ENCODE results near the gene RRAGD.

DNA sequence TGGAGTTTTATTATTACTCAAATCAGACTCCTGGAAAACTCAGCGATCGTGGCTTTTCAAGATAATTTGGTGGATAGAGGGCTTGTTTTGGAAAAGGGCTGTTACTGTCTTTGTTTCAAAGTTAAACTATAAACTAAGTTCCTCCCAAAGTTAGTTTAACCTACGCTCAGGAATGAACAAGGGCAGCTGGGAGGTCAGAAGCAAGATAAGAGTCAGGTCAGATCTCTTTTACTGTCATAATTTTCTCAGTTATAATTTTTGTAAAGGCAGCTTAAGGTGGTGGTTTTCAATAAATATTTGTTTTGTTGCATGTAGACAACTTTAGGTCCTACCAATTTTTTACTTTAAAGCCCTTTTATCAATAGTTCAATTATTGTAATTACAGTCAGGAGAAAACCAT, 87.8 kb downstream of the RRAGD start:
- TF ChIP-seq, protein P1, sequence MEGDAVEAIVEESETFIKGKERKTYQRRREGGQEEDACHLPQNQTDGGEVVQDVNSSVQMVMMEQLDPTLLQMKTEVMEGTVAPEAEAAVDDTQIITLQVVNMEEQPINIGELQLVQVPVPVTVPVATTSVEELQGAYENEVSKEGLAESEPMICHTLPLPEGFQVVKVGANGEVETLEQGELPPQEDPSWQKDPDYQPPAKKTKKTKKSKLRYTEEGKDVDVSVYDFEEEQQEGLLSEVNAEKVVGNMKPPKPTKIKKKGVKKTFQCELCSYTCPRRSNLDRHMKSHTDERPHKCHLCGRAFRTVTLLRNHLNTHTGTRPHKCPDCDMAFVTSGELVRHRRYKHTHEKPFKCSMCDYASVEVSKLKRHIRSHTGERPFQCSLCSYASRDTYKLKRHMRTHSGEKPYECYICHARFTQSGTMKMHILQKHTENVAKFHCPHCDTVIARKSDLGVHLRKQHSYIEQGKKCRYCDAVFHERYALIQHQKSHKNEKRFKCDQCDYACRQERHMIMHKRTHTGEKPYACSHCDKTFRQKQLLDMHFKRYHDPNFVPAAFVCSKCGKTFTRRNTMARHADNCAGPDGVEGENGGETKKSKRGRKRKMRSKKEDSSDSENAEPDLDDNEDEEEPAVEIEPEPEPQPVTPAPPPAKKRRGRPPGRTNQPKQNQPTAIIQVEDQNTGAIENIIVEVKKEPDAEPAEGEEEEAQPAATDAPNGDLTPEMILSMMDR (IDR thresholded peaks at IDR 0.05) = no peak
- no peak for TF ChIP-seq POLR2A (IDR thresholded peaks at IDR 0.05)

Measured in heart left ventricle (tissue), 13 donors.